Activated CD8-positive, alpha-beta memory T cell treated with anti-CD3 and anti-CD28 coated beads, Interleukin-2, amount 50 U/mL, for 1 hour (primary cell): ENCODE results near the gene UMAD1.
A peak's percentile ranks its signal among the peaks of the same experiment; 100 is the strongest.

ENCODE experiments used
- DNase-seq: peaks from one replicate; pipeline ENCODE4 v3.0.0-alpha.2; 2020; ENCODE audit errors: extremely low read depth

Gene UMAD1

DNA sequence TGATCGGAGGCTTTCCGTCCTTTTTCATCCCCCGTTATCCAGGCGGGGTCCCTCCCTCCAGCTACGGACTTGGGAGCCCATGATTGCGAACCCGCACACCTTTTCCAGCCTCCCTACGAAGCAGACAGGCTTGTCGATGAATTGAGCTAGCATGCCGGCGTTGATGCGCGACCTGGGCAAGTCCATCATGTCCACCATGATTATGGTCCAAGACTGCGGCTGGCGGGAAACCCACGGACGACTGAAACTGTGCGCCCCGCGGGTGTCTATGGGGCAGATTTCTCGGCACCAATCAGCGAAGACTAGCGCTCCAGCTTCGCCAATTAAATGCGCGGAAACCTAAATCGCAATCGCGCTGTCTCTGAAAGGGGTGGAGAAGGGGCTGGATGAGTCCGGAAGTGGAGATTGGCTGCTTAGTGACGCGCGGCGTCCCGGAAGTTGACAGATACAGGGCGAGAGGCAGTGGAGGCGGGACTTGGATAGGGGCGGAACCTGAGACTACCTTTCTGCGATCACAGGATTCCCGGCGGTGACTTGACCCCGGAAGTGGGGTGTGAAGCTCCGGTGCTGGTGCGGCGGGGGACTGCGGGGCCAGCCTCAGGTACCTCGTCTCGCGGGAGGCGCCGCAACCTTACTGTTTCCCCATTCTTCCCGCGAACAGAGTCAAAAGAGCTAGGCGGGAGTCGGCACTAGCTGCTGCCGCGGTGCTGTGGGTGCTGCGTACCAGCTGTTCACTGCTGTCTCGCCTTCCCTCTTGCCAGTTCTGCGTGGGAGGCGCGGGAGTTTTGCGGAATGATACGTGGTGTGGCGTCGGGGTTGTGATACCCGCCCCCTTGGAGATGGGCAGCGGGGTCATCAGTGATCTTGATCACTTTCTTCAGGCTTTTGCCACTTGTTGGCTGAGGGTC, at the start of gene UMAD1:
Gene UMAD1 (plus strand): TSS at position 532 of the 908 bp plus-strand sequence. CDS start 32,620 bp downstream, outside the sequence.
- peak; percentile 98 for DNase-seq

DNA sequence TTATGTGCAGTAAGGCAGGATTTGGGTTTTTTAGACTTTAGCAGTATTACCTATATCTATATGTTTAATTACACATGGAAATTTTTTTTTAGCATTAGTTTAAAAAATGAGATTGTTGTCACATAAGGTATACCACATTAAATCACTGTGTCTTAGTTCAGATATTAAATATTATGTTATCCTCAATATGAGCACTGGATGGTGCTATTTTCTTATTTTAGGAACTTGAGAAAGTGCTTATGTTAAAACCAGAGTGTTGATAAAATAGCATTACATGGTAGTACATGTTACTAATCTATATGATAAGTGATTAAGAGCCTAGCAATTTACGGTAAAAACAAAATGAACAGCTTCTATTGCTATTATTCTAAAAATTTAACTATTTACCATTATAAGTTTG, 45.1 kb upstream of the UMAD1 start:
- DNase-seq, result no peak

DNA sequence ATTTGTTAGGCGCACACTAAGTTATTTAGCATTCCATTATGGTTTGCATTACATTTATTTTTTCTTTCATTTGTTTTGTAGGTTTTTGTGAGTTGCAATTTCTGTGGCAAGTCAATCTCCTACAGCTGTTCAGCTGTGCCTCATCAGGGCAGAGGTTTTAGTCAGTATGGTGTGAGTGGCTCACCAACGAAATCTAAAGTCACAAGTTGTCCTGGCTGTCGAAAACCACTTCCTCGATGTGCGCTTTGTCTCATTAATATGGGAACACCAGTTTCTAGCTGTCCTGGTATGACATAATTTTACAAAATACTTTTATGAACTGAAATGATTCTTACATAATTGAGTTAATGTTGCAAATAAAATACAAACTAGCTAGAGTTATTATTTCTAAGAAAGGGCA, 44.4 kb upstream of the UMAD1 start:
- no peak for DNase-seq

DNA sequence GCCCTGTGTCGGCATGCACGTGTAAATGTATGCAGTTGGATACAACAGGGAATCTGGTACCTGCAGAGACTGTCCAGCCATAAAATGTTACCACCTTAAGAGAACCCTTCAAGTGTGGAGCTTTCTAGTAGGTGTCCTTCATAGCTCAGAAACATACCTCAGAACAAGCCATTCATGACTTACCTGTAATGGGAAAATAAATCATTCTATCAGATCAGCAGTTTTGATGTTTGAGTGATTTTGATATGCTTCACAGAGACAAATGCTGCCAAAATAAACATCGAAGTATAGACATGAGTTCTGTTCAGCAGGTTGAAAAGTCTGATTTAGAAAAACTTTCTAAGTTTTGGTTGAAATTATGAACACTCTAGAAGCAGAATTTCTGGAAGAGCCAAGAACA, 33.5 kb upstream of the UMAD1 start:
- DNase-seq, result no peak

DNA sequence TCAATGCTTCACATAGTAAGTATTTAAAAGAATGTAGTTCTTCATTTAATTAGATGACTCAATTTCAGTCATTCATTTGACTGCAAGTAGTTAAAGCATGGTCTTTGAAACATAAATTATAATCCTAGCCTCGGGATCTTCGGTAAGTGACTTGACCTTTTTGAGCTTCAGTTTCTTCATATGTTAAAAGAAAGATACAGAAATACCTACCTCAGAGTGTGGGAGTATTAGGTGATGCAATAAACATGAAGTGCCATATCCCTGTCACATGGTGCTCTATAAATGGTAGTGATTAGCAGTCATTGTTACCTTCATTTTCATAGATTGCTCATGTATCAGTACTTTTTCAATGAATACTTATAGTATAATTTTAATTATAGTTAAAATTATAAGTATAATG, 31.2 kb upstream of the UMAD1 start:
- no peak for DNase-seq

DNA sequence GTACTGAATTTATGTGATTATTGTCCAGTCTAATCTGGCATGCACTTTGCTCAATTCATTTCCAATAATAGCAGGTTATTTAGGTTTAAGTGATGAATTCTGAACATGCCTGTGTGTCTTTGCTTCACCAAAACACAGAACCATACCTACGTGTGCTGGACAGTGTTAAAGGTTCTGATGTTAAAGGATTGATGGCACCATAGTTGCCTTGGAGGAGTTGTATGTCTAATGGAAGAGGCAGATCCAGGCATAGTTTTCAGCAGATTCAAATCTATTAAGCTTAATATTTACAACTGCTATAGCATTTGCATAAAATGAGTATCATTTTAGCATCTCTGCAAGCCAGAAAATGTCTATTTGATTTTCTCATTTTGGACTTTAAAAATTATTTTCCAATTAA, 28.0 kb upstream of the UMAD1 start:
- no peak for DNase-seq

- DNase-seq, result no peak
Observed at GRCh38 chr7:7613210-7613609, 27.3 kb upstream of the UMAD1 start.

GRCh38 chr7:7614018-7614741, 26.4 kb upstream of the UMAD1 start:
- DNase-seq, result no peak

DNA sequence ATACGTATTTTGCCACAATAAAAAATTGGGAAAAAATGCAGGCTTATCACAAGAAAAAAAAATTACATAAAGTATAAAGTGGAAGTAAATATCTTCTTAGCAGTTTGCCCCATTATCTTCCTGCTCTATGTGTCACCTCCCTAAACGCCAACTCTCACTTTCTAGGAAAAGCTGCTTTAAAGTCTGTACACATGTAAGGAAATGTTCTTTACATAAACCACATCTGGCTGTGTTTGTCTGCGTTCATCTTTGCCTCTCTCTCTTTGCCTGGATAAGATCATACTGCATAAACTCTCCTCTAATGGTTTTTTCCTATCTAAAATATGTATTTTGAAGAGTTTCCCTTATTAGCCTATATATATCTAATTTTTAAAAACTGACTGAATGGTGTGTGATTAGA, 23.0 kb upstream of the UMAD1 start:
- DNase-seq, result no peak

DNA sequence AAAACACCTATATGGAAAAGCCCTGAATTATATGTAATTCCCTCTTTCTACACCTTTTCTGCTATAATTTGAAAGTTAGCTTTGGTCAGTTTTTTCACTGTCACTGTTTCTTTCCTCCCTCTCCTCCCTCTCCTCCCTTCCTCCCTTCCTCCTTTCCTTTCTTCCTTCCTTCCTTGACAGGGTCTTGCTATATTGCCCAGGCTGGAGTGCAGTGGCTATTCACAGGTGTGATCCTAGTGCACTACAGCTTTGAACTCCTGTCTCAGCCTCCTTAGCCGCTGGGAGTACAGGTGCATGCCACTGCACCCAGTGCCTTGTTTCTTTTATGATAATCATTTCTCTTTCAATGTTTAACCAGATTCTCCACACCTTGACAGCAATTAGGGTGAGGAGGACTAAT, 22.1 kb upstream of the UMAD1 start:
- no peak for DNase-seq

DNA sequence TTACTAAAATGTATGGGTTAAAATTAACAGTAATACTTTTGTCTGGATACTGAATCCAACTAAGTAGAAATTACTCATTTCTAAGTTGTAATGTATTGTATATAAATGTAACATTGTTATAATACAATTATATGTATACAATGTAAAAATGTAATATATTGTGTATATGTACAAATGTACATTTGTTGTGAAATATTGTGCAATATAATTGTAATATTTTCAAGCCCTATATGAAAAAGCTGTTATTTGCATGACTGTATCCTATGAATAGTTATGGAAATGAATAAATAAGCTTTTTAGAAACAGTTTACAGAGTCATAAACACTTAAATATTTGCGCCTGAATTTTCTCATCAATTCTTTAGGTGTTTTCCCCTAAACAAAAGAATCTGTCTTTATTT, 20.3 kb upstream of the UMAD1 start:
- DNase-seq, result no peak

- no peak for DNase-seq
Observed at GRCh38 chr7:7620644-7621210, 19.8 kb upstream of the UMAD1 start.

DNA sequence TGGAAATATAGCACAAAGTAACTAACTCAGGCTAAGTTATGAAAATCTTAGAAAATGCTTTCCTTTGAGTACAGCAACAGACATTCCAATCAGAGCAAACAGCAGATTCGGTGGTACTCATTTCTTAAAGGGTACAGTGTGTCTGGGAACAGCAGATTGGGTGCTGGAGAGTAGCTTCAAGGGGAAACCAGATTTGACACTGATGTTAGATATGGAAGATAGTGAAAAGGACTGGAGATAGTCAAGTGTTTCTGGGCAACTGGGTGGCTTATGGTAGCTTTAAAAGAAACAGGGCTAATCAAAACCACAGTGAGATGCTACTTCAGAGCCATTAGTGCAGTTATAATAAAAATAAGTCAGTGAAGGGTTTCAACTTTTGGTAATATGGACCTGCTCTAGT, 12.1 kb upstream of the UMAD1 start:
- DNase-seq, result no peak

- DNase-seq, result no peak
Observed at GRCh38 chr7:7630626-7631329, 9.8 kb upstream of the UMAD1 start.

GRCh38 chr7:7639421-7639820, 1.1 kb upstream of the UMAD1 start:
- no peak for DNase-seq

GRCh38 chr7:7639847-7640220, 718 bp upstream of the UMAD1 start:
- DNase-seq, result peak; percentile 53

DNA sequence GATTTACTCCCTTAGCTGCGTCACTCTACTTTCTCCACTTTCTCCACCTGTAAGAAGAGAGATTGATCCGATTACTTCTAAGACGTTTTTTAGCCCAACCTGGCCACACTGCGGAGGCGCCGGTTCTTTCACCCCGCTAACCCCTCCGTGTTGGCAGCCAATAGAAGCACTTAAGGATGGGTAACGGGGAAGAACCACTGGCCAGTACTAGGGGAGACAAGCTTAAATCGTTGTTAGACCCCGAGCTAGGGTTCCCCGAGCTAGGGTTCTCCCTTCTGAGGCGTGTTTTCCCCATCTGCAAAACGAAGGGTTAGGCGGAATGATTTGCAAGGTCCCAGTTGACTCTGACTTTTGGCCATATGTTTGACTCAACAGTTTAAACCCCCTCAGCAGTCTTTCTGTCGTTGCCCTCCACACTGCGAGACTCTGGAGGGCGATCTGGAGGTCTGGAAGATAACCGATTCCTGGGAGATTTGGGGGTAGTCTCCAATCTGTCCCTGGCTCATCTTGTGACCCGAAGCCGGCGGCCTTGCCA, 644 bp downstream of the UMAD1 start:
- DNase-seq, result peak; percentile 22

DNA sequence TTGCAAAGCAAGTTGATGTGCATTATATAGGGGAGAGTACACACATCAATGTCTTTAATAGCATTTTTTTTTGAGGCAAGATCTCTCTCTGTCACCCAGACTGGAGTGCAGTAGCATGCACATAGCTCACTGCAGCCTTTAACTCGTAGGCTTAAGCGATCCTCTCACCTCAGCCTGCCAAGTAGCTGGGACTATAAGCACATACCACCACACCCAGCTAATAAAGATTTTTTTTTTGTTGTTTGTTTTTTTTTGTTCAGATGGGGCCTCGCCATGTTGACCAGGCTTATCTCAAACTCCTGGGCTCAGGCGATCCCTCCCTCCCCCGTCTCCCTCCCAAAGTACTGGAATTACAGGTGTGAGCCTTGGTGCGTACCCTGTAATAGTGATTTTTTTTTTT, 1.5 kb downstream of the UMAD1 start:
- DNase-seq, result no peak

DNA sequence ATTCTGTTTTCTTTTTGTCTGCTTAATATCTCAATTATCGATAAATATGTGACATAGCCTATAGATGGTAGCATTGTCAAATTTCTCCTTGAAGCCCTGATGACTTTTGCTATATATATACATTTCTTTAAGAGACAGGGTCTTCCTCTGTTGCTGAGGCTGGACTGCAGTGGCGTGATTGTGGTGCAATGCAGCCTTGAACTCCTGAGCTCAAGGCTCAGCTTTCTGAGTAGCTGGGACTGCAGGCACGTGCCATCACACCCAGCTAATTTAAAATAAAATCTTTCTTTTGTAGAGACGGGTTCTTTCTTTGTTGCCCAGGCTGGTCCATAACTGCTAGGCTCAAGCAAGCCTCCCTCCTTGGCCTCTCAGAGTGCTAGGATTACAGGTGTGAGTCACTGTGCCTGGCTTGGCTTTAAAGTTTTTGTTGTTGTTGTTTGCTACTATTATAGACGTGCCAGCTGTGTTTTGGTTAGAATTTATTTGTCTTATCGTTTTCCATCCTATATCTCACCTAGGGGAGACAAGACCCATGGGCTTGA, 7.0 kb downstream of the UMAD1 start:
- no peak for DNase-seq

- no peak for DNase-seq
Observed at GRCh38 chr7:7650682-7651206, 10.2 kb downstream of the UMAD1 start.

GRCh38 chr7:7651479-7651878, 10.9 kb downstream of the UMAD1 start:
- no peak for DNase-seq
